Endothelial cell of umbilical vein (primary cell): ENCODE measurements around the gene RRM2.

Experiments used
- CTCF ChIP-seq, 2 donors: IDR thresholded peaks; 1 replicate in 1 of 2; 2 replicates in 1 of 2; pipeline ENCODE4 v1.5.1; 2011; ENCODE audit warnings: low read length in 2 of 2, mild to moderate bottlenecking in 2 of 2, moderate library complexity in 2 of 2, control low read depth in 1 of 2, inconsistent platforms in 1 of 2, low read depth in 1 of 2; ENCODE audit not compliant: insufficient read depth in 1 of 2; ENCODE audit errors: extremely low read depth in 1 of 2
- EZH2 ChIP-seq: IDR thresholded peaks from 2 replicates; pipeline ENCODE4 v1.6.1; 2012; ENCODE audit warnings: borderline replicate concordance, low read depth, mild to moderate bottlenecking, moderate library complexity, low read length, inconsistent platforms; ENCODE audit not compliant: severe bottlenecking
- MYC ChIP-seq: IDR thresholded peaks from one replicate; pipeline ENCODE4 v1.6.1; 2011; ENCODE audit warnings: mild to moderate bottlenecking, low read depth, low read length
- POLR2A ChIP-seq: IDR thresholded peaks from 2 replicates; pipeline ENCODE4 v1.6.1; 2012; ENCODE audit warnings: low read depth, mild to moderate bottlenecking, control low read depth, low read length

- TF ChIP-seq CTCF (IDR thresholded peaks at IDR 0.05; ENCODE audit: extremely low read depth in 1 of 2, insufficient read depth in 1 of 2, low read depth in 1 of 2, low read length in 2 of 2) (no peak), EZH2 (no peak), MYC (no peak), POLR2A (no peak)
These were observed 13.2 kb upstream of the RRM2 start for GRCh38 chr2:10109311-10109710.
